ENCODE data around the gene EXOG. TPM values are rescaled to one million over a fixed set of nuclear protein-coding genes. Genes with fewer than 3 reads are reported as not detected.

Gene EXOG
- total and polyA plus RNA-seq, 12 donors: 10.7 to 39.9 (median 25.4) TPM

GRCh38 chr3:38534180-38534579 lies 38.0 kb downstream of the EXOG start:
- peak overlapping the region in 8 of 10 donors; percentile 16 to 98 (median 74) for H3K27ac ChIP-seq
- H3K9me3 ChIP-seq: peaks cover 0 to 9% (median 0%) of the 10 kb centered on the region in 11 donors
- no peaks in the 10 kb centered on the region for H3K27me3 ChIP-seq
- no peak for TF ChIP-seq CTCF (IDR thresholded peaks at IDR 0.05)
- no peak for DNase-seq
- peaks cover 0 to 13% (median 0%) of the 10 kb centered on the region in 9 donors for H3K36me3 ChIP-seq
- intact Hi-C loops (cut with DNase I): loop anchor here in 1 of 10 donors (5.0 kb wide), 1 partner anchor 48 kb away; no protein-coding TSS in a partner anchor
- no peak overlapping the region for H3K4me3 ChIP-seq
- 74 to 91% methylated on average over 2 of the region's 2 CpGs for WGBS, 2 donors
- ATAC-seq: no peak
- H3K4me1 ChIP-seq: peaks cover 0 to 61% (median 45%) of the 10 kb centered on the region in 9 donors

GRCh38 chr3:38534604-38535003 lies 38.5 kb downstream of the EXOG start:
- TF ChIP-seq CTCF (IDR thresholded peaks at IDR 0.05): no peak
- H3K9me3 ChIP-seq: peaks cover 0 to 9% (median 0%) of the 10 kb centered on the region in 11 donors
- DNase-seq (no peak), ATAC-seq (no peak)
- WGBS, 2 donors: 95 to 98% methylated on average over 7 of the region's 7 CpGs
- peak overlapping the region in 4 of 10 donors; percentile 73 to 98 (median 81) for H3K27ac ChIP-seq
- peaks cover 0 to 64% (median 44%) of the 10 kb centered on the region in 9 donors for H3K4me1 ChIP-seq
- H3K27me3 ChIP-seq: no peaks in the 10 kb centered on the region
- intact Hi-C loops (cut with DNase I): loop anchor here in 1 of 10 donors (5.0 kb wide), 1 partner anchor 48 kb away; no protein-coding TSS in a partner anchor
- H3K36me3 ChIP-seq: peaks cover 0 to 13% (median 0%) of the 10 kb centered on the region in 9 donors
- H3K4me3 ChIP-seq: no peak overlapping the region

GRCh38 chr3:38536671-38537070 lies 40.5 kb downstream of the EXOG start:
- Histone ChIP-seq H3K9me3 (peaks cover 0 to 9% (median 0%) of the 10 kb centered on the region in 11 donors), H3K4me1 (peaks cover 4 to 69% (median 44%) of the 10 kb centered on the region in 9 donors), H3K27me3 (no peaks in the 10 kb centered on the region), H3K4me3 (no peak overlapping the region), H3K36me3 (peaks cover 0 to 13% (median 0%) of the 10 kb centered on the region in 9 donors), H3K27ac (peak overlapping the region in 8 of 10 donors; percentile 3 to 98 (median 70))
- intact Hi-C loops (cut with DNase I): no loop called here
- DNase-seq: no peak
- no peak for TF ChIP-seq CTCF (IDR thresholded peaks at IDR 0.05)
- WGBS, 2 donors: 72 to 76% methylated on average over 3 of the region's 3 CpGs
- no peak for ATAC-seq

GRCh38 chr3:38538773-38539353 lies 42.7 kb downstream of the EXOG start:
- TF ChIP-seq CTCF (IDR thresholded peaks at IDR 0.05): no peak
- 35 to 67% methylated on average over 8 of the region's 8 CpGs for WGBS, 2 donors
- peaks cover 20 to 79% (median 54%) of the 10 kb centered on the region in 9 donors for H3K4me1 ChIP-seq
- H3K27ac ChIP-seq: peak overlapping the region in 9 of 10 donors; percentile 18 to 98 (median 71)
- peak in 7 of 8 donors; percentile 11 to 42 (median 19) for ATAC-seq
- H3K4me3 ChIP-seq: no peak overlapping the region
- peaks cover 0 to 13% (median 0%) of the 10 kb centered on the region in 9 donors for H3K36me3 ChIP-seq
- peaks cover 0 to 9% (median 0%) of the 10 kb centered on the region in 11 donors for H3K9me3 ChIP-seq
- no peaks in the 10 kb centered on the region for H3K27me3 ChIP-seq
- DNase-seq: peak; percentile 52 to 66
- intact Hi-C loops (cut with DNase I): no loop called here
